SK-MEL-5 (cell line): ENCODE data around the gene LRRC9. TPM values are rescaled to one million over a fixed set of nuclear protein-coding genes. Genes with fewer than 3 reads are reported as not detected.
"Not testable (repeated sequence)": the region's sequence is repeated elsewhere in the genome, so short reads cannot be mapped to it uniquely, and the experiment has no call there.

Experiments used
- DNase-seq: peaks from one replicate; pipeline ENCODE4 v3.0.0-alpha.2; 2016; ENCODE audit warnings: low read depth, low spot score
- in situ Hi-C: cut with HindIII; loops from 2 replicates; pipeline ENCODE4 v1.10.0; 2016; ENCODE audit warnings: low sequenced_read_pairs, high pct_unique_total_duplicates, low pct_unique_long_range_greater_than_20kb
- total RNA-seq: library from RNA; depleted of rRNA; stranded (reverse); fragments of >200 nt; shearing (Covaris generic); gene quantifications from 2 replicates; pipeline ENCODE4 v1.2.3, GENCODE V29; 2014

LRRC9 gene
- total RNA-seq, 1 experiment from 2014 or later = not detected

DNA sequence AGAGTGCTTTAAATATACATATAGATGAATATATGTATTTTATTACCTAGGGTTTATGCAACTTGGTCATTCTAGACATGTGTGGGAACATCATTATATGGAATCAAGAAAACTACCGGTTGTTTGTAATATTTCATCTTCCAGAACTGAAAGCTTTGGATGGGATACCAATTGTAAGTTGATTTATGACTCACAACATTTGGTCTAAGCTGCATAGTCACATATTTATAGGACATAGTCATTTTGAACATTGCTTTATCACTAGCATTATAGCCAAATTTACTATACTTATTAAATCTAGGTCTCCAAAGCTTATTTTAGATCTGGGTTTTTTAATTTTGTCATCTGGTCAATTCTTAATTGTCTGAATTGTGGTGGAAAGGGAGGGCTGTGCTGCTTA lies 88.1 kb downstream of the LRRC9 start:
- DNase-seq = no peak
- in situ Hi-C loops = no loop called here

DNA sequence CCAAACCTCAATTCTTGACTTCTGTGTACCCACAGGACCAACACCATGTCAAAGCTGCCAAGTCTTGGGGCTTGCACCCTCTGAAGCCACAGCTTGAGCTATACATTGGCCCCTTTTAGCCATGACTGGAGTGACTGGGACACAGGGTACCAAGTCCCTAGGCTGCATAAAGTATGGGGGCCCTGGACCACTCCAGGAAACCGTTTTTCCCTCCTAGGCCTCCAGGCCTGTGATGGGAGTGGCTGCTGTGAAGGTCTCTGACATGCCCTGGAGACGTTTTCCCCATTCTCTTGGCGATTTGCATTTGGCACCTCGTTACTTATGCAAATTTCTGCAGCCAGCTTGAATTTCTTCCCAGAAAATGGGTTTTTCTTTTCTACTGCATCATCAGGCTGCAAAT lies 90.3 kb downstream of the LRRC9 start:
- in situ Hi-C loops, DNase-seq: not testable (repeated sequence)

DNA sequence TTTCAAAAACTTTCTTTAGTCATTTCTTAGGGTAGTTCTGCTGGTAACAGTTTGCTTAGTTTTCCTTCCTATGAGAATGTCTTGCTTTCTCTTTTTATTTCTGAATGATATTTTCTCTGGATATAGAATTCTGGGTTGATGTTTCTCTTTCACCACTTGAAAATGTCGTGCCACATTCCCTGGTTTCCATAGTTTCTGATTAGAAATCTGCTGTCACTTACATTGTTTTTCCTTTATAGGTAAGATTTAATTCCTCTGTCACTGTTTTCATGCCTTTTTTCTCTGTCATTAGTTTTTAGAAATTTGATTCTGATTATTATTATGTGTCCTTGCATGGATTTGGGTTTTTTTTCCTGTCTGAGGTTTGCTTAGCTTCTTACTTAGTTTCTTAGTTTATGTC lies 94.5 kb downstream of the LRRC9 start:
- no peak for DNase-seq
- in situ Hi-C loops = no loop called here

DNA sequence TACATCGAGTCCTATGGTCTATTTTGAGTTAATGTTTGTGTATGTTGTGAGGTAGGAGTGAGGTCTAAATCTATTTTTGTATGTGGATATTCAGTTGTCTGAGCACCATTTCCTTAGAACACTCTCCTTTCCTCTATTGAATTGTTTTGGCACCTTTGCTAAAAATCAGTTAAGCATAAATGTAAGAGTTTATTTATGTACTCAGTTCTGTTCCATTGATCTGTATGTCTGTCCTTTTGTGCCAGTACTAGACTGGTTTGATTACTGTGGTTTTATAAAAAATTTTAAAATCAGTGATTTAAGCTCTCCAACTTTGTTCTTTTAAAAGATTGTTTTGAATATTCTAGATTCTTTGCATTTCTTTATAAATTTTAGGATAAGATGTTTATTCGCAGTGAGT lies 101.7 kb downstream of the LRRC9 start:
- no peak for DNase-seq
- in situ Hi-C loops = no loop called here

DNA sequence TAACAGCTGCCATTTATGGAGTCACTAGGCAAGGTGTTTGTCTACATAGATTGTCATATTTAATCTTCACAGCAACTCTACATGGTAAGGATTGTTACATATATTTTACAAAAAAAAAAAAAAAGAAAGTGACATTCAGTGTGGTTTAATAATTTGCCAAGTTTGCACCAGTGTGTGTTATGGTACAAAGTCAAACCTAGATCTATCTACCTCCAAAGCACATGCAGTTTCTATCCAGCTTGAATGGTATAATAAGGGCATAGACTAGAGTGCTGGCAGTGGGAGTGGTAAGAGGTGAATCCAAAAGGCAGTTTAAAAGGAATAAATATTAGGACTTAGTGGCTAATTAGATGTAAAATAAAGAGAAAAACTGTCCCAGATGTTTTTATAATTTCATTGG lies 105.6 kb downstream of the LRRC9 start:
- in situ Hi-C loops = no loop called here
- no peak for DNase-seq

DNA sequence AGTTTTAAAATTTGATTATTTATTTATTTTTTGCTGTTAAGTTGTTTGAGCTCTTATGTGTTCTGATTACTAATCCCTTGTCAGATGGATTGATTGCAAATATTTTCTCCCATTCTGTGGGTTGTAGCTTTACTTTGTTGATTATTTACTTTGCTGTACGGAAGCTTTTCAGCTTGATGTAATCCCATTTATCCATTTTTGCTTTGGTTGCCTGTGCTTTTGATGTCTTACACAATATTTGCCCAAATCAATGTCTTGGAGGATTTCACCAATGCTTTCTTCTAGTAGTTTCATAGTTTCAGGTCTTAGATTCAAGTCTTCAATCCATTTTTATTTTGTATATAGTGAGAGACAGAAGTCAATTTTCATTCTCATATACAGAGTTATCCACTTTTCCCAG lies 115.2 kb downstream of the LRRC9 start:
- in situ Hi-C loops = no loop called here
- no peak for DNase-seq

DNA sequence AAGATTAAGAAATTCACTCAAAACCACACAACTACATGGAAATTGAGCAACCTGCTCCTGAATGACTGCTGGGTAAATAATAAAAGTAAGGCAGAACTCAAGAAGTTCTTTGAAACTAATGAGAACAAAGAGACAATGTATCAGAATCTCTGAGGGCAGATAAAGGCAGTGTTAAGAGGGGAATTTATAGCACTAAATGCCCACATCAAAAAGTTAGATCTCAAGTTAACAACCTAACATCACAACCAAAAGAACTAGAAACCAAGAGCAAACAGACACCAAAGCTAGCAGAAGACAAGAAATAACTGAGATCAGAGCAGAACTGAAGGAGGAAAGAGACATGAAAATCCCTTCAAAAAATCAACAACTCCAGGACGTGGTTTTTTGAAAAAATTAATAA lies 128.0 kb downstream of the LRRC9 start:
- DNase-seq, in situ Hi-C loops: not testable (repeated sequence)

DNA sequence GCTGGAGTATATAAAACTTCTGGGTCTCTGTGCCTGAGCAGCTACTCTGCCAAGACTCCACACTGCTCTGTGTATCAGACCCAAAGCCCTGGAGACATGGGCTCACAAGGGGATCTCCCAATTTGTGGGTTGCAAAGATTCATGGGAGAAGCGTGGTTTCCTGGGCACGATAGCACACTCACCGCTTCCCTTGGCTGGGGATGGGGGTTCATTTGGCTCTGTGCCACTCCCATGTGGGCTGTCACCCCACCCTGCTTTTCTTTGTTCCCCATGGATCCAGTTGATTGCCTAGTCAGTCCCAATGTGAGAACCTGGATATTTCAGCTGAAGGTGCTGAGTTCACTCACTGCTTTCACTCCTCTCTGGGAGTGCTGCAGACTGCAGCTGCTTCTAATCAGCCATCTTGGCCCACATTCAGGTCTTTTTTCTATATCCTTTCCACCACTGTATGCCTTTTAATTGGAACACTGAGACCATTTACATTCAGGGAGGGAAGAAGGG lies 131.8 kb downstream of the LRRC9 start:
- DNase-seq = no peak
- in situ Hi-C loops = no loop called here

DNA sequence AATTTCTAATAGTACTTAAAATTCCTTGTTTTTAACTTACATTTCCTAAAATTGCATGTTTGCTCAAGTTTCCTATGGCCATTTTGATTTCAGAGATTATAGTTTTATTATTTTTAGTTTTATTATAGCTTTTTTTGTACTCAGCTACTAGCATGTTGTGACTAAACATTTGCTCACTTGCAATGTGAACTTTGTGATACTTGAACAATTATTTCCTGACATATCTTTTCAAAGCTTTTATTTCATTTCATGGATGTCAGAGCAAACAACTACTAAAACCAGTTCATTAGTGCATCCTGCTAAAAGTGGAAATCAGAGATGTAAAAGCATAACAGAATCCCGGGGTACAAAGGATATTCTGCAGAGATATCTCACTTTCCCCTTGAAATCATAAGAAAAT lies 138.1 kb downstream of the LRRC9 start:
- in situ Hi-C loops = no loop called here
- no peak for DNase-seq

DNA sequence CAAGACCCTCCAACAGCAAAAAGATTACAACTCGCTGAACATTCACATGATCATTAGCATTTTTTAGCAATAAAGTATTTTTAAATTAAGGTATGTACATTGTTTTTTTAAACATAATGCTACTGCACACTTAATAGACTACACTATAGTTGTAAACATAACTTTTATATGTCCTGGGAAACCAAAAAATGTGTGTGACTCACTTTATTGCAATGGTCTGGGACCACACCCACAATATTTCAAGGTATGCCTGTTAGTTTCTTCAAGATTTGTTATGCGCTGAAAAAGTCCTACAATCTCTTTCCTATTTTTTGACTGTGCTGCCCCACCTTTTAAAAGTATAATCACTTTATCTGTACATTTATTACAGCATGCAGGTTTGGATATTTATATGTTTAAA lies 141.4 kb downstream of the LRRC9 start:
- DNase-seq = no peak
- in situ Hi-C loops = no loop called here

DNA sequence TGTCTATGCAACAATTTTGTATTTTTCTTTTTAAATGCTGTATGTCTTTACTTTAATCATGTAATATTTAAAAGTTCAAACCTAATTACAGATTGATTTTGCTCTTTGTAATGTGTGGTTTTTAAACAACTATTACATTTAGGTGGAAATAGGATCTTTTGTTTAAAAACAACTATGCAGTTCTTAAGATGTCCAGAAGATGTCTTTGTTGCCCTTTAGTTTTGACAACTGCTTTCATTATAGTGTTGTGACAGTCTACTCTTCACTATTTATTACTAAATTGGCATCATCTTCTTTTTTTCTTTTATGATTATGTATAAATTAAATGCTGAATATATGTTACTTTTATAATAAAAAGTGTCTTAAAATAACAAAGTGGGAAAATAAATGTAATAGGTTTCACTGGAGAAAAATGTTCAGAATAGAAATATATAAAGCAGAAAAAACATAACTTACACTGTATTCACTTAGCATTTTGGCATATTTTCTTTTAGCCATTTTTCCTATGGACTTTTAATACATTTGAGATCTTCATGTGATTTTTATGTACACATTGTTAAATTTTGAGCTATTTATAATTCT lies 144.6 kb downstream of the LRRC9 start:
- in situ Hi-C loops = no loop called here
- peak; percentile 54 for DNase-seq

DNA sequence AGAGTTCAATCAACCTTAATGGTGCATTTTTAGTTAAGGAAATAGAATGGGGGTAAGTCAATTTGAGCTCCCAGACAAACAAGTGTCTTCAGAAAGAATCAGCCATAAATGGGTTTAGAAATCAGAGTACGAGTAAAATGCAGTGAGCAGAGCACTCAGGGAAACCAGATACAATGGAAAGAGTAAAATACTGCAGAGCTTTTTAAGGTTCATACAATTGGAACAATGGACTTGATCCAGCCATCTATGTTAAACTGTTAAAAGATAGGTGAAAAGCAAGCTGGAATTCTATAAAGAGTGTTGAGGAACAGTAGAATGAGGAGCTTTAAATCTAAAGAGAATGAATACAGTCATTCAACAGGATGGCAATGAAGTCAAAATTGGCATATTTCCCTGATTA lies 147.9 kb downstream of the LRRC9 start:
- in situ Hi-C loops = no loop called here
- no peak for DNase-seq

DNA sequence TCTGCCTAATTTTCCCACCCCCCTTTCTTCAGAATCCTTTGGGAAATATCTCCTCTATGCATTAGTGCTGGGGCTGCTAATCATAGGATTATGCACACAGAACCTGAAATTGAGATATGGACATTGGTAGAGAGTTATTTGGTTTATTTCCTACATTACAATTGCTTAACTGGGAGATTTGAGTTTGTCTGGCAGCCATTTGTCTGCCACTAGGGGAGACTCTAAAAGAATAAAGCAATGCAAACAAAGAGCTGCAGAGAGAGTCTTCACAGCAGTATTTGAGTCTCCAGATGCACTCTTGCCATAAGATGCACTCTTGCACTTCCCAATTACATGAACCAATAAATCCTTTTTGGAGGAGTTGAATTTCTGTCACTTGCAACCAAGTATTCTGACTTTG lies 159.8 kb downstream of the LRRC9 start:
- DNase-seq = peak; percentile 21
- in situ Hi-C loops = no loop called here

DNA sequence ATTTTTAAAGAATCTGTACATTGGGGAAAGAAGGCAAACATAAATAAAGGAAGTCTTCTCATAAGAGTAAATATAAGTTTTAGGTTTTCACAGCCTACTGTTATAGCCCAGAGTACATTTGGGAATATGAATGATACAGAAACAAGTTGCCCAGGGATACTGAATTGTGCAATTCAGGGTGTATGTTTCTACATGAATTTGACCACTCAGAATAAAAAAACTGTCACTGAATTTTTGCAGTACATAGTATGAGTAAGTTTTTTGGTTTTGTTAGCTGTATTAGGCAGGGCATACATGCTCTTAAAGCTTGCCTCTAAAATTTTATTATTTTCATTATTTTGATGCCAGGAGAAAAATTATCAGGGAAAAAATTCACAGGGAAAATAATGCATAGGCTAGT lies 165.1 kb downstream of the LRRC9 start:
- DNase-seq = no peak
- in situ Hi-C loops = no loop called here

DNA sequence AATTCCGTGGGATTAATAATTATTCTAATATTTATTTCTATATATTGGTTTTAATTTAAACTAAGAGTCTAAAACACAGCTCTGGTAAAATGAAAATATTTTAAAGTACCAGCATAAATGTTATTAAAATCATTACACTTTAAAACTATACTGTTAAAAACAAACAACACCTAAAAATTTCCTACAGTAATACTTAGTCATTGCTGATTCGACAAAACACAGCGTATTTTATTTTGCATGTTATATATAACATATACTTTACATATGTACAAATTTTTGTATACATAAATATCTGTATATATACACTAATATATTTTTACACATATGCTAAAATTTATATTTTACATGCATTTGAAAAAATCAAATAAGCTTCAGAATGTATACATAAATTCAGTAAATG lies 165.7 kb downstream of the LRRC9 start:
- in situ Hi-C loops = no loop called here
- DNase-seq = no peak

DNA sequence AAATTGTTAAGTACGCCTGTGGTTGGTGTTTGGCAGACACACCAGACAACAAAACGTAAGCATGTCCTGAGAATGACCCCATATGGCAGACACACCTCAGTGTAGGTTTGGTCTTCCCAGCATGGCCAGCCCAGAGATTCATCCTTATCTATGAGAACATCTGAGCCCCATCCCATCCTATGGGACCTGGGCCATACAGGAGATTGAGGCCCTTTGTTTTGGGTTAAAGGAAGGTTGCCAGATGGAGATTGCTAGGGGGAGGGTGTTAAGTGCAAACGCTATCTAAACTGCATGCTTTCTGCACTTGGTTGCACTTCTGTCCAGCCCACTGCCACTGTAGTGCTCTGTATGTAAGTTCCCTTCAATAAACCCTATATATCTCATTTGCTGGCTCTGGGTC lies 167.7 kb downstream of the LRRC9 start:
- no peak for DNase-seq
- in situ Hi-C loops = no loop called here

DNA sequence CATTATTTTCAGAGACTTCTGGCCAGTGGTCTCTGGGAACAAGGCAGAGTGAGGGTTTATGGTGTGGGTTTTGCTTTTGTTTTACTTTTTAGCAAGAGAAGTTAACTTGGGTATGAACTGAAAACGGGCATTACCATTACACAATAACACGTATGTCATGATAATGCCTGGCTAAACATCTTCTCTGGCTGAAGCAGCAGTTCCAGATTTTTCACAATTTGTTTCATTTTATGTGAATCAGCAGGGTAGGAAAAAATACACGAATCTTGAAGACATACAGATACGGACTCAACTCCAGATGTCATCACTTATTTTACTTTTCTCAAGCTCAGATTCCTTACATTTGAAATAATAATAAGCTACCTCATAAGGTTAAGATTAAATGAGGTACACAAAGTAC lies 169.3 kb downstream of the LRRC9 start:
- in situ Hi-C loops = no loop called here
- no peak for DNase-seq

DNA sequence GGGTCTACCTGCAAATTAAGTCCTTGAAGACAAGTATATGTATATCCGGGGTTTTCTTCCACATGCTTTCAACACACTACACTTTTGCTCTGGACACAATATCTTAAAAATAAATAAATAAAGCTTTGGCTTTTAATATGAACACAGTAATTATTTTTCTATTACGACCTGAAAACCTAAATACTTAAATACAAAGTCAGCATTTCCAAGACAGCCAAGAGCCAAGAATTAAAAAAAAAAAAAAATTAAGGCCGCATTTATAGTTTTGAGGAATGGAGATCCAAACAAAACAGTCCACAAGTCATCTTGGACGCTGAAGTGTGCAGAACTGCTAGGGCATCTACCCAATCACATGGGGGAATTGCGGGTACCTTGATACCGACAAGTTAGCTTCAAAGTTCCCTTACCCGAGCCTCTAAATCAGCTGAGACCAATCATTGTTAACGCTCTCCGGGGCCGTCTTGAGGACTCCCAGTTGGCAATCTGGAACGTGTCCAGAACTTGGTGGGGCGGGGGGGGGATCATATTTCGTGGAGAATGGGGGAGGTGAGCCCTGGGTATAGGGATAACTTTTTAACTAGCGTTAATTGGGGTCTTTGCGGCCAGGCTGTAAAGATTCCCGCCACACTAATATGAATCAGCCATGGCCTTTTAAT lies 171.0 kb downstream of the LRRC9 start:
- in situ Hi-C loops = no loop called here
- DNase-seq = peak; percentile 79
